OCI-LY3 (cell line): ENCODE data around the gene STARD3NL.
"Not testable (repeated sequence)": the region's sequence is repeated elsewhere in the genome, so short reads cannot be mapped to it uniquely, and the experiment has no call there.

Experiments
- H2AFZ ChIP-seq: fragments of 200-600, 300-600 bp; shearing (Covaris generic); 2 replicates; pipeline ENCODE4 v1.6.0; 2014; ENCODE audit warnings: antibody characterized with exemption, low read depth, low read length
- H3K27ac ChIP-seq: fragments of 200-600, 300-600 bp; sonication (generic); 2 replicates; pipeline ENCODE4 v1.5.1; 2014; ENCODE audit warnings: mild to moderate bottlenecking, low read length, moderate library complexity, mixed read lengths
- H3K27me3 ChIP-seq: fragments of 200-600, 300-600 bp; sonication (generic); 2 replicates; pipeline ENCODE4 v1.6.1; 2014; ENCODE audit warnings: low read depth, low read length, mixed read lengths
- H3K36me3 ChIP-seq: fragments of 200-600, 300-600 bp; sonication (generic); replicated peaks from 2 replicates; pipeline ENCODE3; 2014; ENCODE audit warnings: low read depth, low read length, mixed read lengths
- H3K4me1 ChIP-seq: fragments of 300-600, 200-600 bp; sonication (generic); 2 replicates; pipeline ENCODE4 v1.6.1; 2014; ENCODE audit warnings: low read length, mixed read lengths
- H3K4me2 ChIP-seq: fragments of 200-600, 300-600 bp; sonication (generic); 2 replicates; pipeline ENCODE4 v1.6.1; 2014; ENCODE audit warnings: low read length, mixed read lengths
- H3K4me3 ChIP-seq: fragments of 300-600, 200-600 bp; sonication (generic); 2 replicates; pipeline ENCODE4 v1.5.1; 2014; ENCODE audit warnings: antibody characterized with exemption, mild to moderate bottlenecking, low read length, moderate library complexity
- H3K79me2 ChIP-seq: fragments of 300-600, 200-600 bp; shearing (Covaris generic); 2 replicates; pipeline ENCODE4 v1.6.1; 2014; ENCODE audit warnings: mild to moderate bottlenecking, low read length, mixed read lengths
- H3K9ac ChIP-seq: fragments of 300-600, 200-600 bp; shearing (Covaris generic); 2 replicates; pipeline ENCODE4 v1.6.0; 2014; ENCODE audit warnings: mild to moderate bottlenecking, low read length, moderate library complexity
- H3K9me3 ChIP-seq: fragments of 200-600, 300-600 bp; shearing (Covaris generic); 2 replicates; pipeline ENCODE4 v1.6.1; 2014; ENCODE audit warnings: low read length, mixed read lengths; ENCODE audit not compliant: insufficient read depth
- H4K20me1 ChIP-seq: fragments of 200-600, 300-600 bp; sonication (generic); 2 replicates; pipeline ENCODE4 v1.6.1; 2016; ENCODE audit warnings: low read length, mixed read lengths; ENCODE audit not compliant: insufficient read depth
- EZH2phosphoT487 ChIP-seq: fragments of 200-600 bp; shearing (Covaris generic); IDR thresholded peaks from 2 replicates; pipeline ENCODE4 v1.6.1; 2018; ENCODE audit warnings: antibody characterized with exemption, mixed run types, low read depth
- TF ChIP-seq, protein P1 (sequence below): fragments of 200-600, 300-600 bp; sonication (generic); IDR thresholded peaks from 2 replicates; pipeline ENCODE4 v1.5.1; 2014; ENCODE audit warnings: antibody characterized with exemption, low read length, low read depth

The STARD3NL gene

DNA sequence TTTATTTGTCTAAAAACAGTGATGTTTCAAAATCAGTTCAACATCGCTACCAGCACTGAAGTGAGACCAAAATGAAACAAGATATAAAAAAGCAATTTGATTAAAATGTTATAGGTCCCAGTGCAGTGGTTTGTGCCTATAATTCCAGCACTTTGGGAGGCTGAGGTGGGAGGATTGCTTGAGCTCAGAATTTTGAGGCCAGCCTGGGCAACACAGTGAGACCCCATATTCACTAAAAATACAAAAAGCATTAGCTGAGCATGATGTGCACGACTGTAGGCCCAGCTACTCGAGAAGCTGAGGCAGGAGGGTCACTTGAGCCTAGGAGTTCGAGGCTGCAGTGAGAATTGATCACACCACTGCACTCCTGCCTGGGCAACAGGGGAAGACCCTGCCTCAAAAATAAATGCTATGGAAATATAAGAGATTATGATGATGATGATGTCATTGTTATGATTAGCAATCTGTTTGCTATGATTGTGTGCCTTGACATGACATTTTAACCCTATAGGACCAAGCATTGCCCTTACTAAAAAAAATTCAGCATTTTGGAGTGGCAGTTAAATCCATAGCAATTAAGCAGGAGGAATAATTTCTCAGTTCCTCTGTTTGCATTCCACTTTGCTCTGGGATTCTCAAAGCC, 91.8 kb downstream of the STARD3NL start:
- not testable (repeated sequence) for H3K9ac ChIP-seq, H3K4me1 ChIP-seq, H2AFZ ChIP-seq, H3K36me3 ChIP-seq, H3K4me2 ChIP-seq, H4K20me1 ChIP-seq, H3K9me3 ChIP-seq, H3K27ac ChIP-seq, H3K27me3 ChIP-seq, H3K79me2 ChIP-seq, H3K4me3 ChIP-seq

DNA sequence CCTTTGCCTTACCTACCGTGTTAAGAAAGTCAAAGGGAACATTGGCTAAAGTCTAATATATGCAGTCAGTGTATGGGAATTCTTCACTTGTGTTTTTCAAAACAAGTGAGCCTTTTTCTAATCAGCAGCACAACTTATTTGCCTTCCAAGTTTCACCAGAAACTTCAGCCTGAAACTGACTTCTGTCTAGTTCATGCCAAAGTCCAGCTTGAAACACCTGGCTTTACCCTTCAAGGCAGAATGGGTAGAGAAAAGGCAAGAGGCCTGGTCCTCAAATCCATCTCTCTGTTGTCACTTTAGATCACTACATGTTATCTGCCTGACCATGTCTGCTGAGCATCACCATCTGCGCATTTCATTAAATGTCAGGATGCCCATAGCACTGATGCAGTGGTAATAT, 92.4 kb downstream of the STARD3NL start:
- not testable (repeated sequence) for H3K79me2 ChIP-seq, H3K4me2 ChIP-seq, H3K4me1 ChIP-seq, H3K27ac ChIP-seq, H4K20me1 ChIP-seq, H3K36me3 ChIP-seq, H3K9ac ChIP-seq, H3K9me3 ChIP-seq, H2AFZ ChIP-seq, H3K4me3 ChIP-seq, H3K27me3 ChIP-seq

DNA sequence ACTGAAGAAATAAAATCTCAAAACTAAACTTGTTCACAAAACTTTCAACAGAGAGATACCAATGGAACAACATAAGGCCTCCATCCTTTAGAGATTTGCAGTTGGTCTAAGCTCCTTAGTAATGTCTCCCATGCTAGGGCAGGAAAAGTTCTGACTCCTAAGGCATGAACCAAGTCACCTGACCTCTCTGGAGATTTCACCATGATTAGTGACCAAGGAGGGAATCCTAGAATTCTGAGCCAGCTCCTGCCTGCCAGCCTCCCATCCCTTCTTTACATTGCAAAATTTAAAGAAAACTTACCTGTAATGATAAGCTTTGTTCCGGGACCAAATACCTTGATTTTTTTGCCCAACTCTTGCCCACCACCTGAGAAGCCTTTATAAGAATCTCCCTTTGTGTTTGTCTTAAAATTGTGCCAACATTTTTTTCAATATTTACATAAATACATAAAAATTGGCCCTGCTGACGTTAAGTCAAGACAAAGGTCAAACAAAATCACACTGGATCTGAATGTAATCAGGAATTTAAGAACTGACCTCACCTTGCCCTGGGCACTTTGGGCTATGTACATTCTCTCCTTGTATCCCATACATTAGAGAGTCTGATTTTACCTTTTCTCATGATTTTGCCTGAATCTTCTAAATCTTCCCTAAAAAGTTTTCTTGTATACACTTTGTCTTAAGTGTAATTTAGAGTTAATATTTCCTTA, 95.4 kb downstream of the STARD3NL start, which contains the start of gene TARP:
Gene TARP, minus strand, starts transcription at position 351 of the 710 bp plus-strand sequence.
- Histone ChIP-seq H4K20me1 (no peaks in the 10 kb centered on the region), H3K27me3 (0 out of 2 replicates have a peak, but pooled peaks cover 1% of the 10 kb centered on the region), H3K4me3 (no peak within 1 kb of the TSS), H2AFZ (no peak within 1 kb of the TSS), H3K9ac (no peak within 1 kb of the TSS), H3K36me3 (no peaks in the 10 kb centered on the region), H3K4me2 (no peak within 1 kb of the TSS), H3K27ac (no peak within 1 kb of the TSS), H3K4me1 (peaks cover 7% of the 10 kb centered on the region), H3K9me3 (no peaks in the 10 kb centered on the region), H3K79me2 (no peaks in the 10 kb centered on the region)
- TF ChIP-seq, protein P1, sequence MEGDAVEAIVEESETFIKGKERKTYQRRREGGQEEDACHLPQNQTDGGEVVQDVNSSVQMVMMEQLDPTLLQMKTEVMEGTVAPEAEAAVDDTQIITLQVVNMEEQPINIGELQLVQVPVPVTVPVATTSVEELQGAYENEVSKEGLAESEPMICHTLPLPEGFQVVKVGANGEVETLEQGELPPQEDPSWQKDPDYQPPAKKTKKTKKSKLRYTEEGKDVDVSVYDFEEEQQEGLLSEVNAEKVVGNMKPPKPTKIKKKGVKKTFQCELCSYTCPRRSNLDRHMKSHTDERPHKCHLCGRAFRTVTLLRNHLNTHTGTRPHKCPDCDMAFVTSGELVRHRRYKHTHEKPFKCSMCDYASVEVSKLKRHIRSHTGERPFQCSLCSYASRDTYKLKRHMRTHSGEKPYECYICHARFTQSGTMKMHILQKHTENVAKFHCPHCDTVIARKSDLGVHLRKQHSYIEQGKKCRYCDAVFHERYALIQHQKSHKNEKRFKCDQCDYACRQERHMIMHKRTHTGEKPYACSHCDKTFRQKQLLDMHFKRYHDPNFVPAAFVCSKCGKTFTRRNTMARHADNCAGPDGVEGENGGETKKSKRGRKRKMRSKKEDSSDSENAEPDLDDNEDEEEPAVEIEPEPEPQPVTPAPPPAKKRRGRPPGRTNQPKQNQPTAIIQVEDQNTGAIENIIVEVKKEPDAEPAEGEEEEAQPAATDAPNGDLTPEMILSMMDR = no peak

DNA sequence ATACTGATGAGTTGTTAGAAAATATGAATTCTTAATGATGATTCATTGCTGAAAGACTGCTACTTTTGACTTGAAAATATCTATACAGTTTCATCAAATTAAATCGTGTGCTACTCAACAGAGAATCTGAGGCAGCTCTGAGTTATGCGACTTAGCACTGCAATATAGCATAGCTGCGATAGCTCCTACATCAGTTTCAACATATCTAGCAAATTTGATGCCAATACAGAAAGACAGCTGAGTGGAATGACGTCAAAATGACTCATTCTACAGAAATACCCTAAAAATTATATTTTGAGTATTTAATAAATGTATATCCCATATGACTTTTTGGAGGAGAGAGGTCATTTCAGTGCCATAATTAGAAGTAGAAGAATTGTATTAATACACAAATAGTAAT, 96.4 kb downstream of the STARD3NL start:
- peaks cover 7% of the 10 kb centered on the region for H3K4me1 ChIP-seq
- no peaks in the 10 kb centered on the region for H3K36me3 ChIP-seq
- no peak overlapping the region for H2AFZ ChIP-seq
- no peaks in the 10 kb centered on the region for H4K20me1 ChIP-seq
- no peak overlapping the region for H3K4me3 ChIP-seq
- no peaks in the 10 kb centered on the region for H3K9me3 ChIP-seq
- no peak for TF ChIP-seq EZH2phosphoT487
- TF ChIP-seq, protein P1 = no peak
- no peak overlapping the region for H3K9ac ChIP-seq
- H3K27ac ChIP-seq = no peak overlapping the region
- 0 out of 2 replicates have a peak, but pooled peaks cover 5% of the 10 kb centered on the region for H3K27me3 ChIP-seq
- H3K4me2 ChIP-seq = no peak overlapping the region
- H3K79me2 ChIP-seq = no peaks in the 10 kb centered on the region

DNA sequence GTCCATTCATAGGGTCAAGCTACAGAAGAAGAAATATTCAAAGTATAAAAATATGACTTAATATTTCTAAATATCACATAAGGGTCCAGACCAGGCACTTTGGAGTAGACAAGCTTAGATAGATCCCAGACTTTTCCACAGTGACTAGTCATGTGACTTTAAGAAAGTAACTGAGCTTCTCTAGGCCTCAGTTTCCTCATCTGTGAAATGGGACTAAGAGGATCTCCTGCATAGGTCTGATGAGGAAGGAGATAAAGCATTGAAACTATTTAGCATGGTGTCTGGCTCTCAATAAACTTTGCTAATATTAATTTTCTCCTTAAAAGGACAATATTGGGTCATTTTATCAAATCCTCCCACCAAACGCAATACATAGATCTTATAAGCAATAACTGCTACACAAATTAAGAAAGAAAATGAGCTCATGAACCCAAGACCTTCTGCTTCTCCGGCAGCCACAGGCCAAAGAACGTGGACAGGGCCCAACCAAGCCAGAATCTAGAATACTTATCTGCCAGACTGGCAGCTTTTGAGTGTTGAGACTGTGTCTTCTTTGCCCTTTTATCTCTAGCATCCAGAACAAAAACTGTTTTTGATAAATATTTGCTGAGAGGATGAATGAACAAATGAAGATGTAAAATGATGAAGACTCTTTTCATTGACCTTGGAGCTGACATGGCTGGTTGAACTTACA, 97.0 kb downstream of the STARD3NL start:
- H3K4me1 ChIP-seq = peaks cover 7% of the 10 kb centered on the region
- no peak overlapping the region for H2AFZ ChIP-seq
- no peak overlapping the region for H3K27ac ChIP-seq
- no peak overlapping the region for H3K4me3 ChIP-seq
- no peak overlapping the region for H3K4me2 ChIP-seq
- 0 out of 2 replicates have a peak, but pooled peaks cover 5% of the 10 kb centered on the region for H3K27me3 ChIP-seq
- H3K79me2 ChIP-seq = no peaks in the 10 kb centered on the region
- no peaks in the 10 kb centered on the region for H4K20me1 ChIP-seq
- H3K36me3 ChIP-seq = no peaks in the 10 kb centered on the region
- no peak for TF ChIP-seq EZH2phosphoT487
- TF ChIP-seq, protein P1 = no peak
- no peak overlapping the region for H3K9ac ChIP-seq
- H3K9me3 ChIP-seq = no peaks in the 10 kb centered on the region
